ENCODE measurements around the gene WDR20.

Gene WDR20

DNA sequence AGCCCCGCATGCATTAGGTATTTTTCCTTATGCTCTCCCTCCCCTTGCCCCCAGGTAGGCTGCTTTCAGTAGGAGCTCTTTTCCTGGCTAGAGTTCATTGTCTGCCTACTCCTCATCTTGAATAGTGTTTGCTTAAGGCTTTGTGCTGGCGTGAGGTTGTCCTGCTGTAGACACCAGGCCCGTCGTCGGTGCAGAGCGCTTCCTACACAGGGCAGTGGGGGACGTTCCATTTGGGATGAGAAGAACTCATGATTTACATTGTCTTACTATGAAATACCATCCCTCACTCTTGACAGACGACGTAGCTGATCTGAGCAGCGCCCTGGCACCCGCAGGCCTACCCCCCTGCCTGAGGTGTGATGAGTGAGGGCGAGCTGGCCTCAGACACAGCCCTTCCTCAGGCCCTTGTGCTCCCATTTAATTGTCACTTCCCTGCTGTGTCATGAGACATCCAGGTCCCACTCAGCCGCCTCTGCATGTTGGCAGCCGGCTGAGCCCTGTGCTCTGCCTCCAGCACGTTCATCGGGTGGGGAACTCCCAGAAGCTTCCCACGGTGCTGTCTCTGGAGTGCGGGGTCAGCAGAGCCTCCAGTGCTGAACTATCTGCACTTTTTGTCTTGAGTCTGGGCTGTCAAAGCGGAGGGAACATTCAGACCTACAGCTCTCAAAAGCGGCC lies 76.0 kb downstream of the WDR20 start:
- DNase-seq (ENCODE audit: low read depth in 1 of 2, low spot score in 1 of 2): no peak

DNA sequence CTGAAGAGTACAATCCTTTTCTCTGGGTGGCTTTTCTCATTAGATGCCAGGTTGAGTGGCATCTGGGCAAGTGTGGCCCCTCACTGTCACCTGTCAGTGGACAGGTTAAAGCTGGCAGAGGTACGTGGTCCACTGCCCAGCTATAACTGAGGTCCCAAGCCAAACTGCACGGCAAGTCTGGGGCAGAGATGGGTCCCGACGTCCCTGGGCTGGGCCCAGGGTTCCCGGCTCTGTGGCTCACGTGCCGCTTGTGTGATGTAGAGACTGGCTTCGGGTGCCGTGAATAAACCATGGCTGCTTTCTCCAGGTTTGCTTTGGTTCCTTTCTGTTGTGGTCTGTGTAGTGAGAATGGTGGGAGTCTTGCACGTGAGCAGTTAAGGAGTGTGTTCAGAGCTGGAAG lies 77.7 kb downstream of the WDR20 start:
- DNase-seq (ENCODE audit: low read depth in 1 of 2, low spot score in 1 of 2): no peak

DNA sequence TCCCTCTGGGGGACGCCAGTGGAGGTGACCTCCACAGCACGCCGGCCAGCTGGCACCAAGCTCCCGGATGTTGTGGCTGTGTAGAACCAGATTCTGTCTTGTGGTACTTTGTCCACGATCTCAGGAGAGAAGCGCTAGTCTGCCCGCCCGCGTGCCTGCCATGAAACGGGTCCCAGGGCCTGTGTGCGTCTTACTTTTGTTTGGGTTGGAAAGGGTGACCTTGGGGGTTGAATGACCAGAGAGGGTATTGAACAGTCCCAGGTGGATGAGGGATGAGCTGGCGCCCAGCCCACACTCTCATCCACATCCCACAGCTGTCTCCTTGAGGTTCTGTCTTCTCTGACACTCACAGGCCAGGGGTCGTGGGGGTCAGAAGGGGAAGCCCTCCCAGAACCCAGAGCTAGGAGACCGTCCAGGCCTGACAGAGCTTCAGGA lies 78.3 kb downstream of the WDR20 start:
- no peak for DNase-seq (ENCODE audit: low read depth in 1 of 2, low spot score in 1 of 2)

DNA sequence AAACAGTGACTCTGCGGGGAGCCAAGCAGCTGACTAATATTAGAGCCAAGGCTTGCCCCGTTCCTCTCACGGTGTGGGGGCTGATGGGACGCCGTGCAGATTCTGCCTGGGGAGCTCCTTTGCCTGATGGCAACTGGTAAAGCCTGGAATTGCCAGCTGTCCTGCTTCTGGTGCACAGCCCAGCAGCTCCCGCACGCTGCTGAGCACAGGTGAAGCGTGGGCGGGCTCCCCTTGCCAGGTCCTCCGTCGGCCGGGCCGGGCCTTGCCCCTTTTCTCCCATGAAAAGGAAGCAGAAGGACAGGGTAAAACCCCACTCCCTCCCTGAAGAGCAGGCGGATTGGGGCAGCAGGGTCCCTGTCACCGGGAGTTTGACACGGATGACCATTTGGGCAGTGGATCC lies 79.0 kb downstream of the WDR20 start:
- no peak for DNase-seq (ENCODE audit: low read depth in 1 of 2, low spot score in 1 of 2)

DNA sequence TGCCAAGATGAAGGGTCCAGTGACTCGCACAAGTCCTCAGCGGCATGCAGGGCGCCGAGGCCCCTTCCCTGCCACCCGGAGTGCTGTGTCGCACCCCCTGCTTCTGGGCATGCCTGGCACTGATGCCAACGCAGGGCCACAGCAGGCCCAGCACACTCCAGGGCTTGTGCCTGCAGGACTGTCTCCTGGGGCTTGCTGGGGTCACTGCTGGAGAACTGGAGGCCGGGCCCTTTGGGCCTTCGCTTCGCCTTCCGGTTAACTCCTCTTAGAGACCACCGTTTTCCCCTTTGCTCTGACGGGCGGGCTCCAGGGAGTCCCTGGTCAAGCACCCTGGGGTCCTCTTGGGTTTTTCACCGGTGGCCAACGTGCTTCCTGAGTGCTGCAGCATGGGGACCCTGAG lies 79.6 kb downstream of the WDR20 start:
- no peak for DNase-seq (ENCODE audit: low read depth in 1 of 2, low spot score in 1 of 2)

DNA sequence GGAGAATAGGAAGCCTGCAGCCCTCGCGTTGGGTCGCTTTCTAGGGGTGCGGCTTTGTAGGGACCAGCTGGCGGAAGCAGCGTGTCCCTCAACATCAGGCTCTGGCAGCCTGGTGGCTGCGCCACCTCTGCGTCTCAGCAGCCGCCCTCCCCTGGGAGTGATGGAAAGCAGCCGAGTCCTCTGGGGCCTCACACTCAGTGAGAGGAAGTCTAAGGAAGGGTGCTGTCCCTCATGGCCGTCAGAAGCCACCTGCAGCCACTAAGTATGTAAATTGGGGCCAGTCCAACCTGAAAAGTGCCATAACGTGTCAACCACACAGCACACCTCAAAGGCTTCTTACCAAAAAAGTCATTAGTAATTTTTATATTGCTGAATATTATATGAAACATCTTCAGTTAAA lies 80.3 kb downstream of the WDR20 start:
- no peak for DNase-seq (ENCODE audit: low read depth in 1 of 2, low spot score in 1 of 2)

DNA sequence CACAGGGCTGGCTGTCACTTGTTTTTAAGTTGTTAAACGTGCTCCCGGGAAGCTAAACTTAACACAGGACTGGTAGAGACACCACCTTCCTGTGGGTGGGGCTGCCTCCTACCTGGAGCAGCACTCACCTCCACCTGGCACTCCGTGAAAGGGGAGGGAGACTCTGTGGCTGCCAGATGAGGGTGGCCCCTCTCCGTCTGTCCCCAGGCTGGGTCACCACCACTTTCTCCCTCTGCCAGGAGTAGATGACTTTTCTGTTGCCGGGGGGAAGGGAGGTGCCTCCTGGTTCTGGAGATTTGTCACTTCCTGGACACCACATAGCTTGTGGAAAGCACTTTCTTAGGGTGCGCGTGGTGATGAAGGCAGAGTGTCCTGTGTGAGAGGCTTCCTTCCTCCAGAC lies 81.3 kb downstream of the WDR20 start:
- no peak for DNase-seq (ENCODE audit: low read depth in 1 of 2, low spot score in 1 of 2)

DNA sequence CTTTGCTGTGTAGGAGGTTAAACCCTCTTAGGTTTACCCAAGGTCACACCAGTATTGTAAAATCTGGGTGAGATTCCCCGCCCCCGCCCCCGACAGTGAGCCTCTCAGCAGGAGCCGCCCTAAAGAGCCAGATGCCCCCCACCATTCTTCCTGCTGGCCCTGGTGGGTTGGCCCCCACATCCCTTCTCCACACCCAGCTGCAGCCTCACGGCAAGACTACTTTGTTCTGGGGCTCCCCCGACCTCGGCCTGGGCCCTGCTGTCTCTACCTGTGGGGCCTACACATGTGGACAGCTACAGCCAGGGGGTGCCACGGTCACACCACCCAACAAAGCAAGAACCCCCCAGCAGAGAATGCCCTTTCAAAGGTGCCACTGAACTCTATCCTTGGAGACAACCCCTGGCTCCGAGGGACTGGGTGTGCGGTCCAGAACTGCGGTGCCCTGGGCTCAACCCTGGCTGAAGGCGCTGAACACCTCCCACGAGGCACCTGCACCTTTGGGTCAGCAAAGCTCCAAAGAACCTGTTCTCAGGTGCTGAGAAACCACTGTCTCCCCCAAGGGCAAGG lies 82.4 kb downstream of the WDR20 start:
- no peak for DNase-seq (ENCODE audit: low read depth in 1 of 2, low spot score in 1 of 2)

DNA sequence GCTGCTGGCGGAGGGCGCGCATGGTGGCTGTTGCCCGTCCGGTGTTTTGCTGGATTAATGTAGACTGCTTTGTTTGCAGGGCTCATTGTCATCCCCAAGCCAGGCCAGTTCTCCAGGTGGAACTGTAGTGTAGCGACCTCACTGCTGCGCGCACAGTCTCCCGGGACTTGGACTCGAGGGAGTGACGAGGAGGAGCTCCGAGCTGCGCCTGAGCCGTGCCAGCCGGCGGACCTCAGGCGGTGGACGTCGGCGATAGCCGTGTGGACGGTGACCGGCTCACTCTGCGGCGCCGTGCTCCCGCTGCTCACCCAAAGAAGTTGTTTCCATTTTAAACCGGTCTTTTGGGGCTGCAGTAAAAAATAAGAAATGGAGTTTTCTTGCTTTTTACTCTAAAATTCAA lies 83.1 kb downstream of the WDR20 start:
- DNase-seq (ENCODE audit: low read depth in 1 of 2, low spot score in 1 of 2): no peak

DNA sequence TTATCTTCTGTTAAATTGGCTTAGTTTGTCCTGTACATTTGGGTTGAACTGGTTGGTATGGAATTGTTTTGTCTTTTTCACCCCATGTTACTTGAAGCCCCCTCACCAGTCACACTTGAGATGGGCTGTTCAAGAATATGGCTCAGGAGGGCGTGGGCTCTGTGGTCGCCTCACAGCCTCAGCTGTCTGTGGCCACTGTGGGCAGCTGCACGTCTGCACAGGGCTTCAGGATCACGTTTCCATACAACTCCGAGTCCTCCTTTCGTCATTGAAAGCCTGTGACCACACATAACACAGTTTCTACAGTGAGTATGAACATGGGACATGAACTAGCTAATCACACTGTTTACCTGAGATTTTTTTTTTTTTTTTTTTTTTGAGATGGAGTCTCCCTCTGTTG lies 84.0 kb downstream of the WDR20 start:
- no peak for DNase-seq (ENCODE audit: low read depth in 1 of 2, low spot score in 1 of 2)

DNA sequence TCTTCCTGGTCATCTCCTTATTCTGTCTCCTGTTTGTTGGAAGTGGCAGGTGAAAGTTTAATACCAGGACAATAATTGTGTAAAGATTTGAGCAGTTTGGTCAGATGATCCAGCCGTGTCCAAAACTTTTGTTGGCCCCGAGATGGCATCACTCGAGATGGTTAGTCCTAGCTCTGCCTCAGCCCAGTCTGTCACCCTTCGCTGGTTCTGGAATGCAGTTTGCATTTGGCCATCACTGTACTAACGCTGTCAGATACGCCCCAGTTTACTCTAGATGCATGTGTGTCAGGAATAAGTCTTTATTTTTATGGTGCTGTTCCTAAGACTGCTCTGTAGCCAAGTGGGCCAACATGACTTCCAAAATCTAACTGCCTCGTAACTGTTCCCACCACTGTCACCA lies 85.7 kb downstream of the WDR20 start:
- no peak for DNase-seq (ENCODE audit: low read depth in 1 of 2, low spot score in 1 of 2)

DNA sequence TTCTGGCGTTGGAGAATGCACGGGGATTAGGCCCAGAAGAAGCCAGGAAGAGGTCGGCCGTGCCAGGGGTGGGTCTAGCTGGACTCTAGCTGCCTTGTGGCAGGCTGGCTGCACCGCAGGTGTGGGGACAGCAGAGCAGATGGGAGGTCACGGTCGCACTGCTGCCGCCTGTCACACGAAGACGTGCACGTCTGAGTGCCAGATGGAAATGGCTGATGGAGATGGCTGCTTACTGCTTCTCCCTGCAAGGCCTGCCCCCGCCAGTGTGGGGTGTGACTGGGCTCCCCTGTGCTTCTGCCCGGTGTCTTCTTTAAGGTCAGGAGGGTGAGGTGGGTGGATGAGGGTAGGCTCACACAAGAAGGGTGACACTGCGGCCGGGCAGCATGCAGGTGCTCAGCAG lies 86.2 kb downstream of the WDR20 start:
- no peak for DNase-seq (ENCODE audit: low read depth in 1 of 2, low spot score in 1 of 2)

DNA sequence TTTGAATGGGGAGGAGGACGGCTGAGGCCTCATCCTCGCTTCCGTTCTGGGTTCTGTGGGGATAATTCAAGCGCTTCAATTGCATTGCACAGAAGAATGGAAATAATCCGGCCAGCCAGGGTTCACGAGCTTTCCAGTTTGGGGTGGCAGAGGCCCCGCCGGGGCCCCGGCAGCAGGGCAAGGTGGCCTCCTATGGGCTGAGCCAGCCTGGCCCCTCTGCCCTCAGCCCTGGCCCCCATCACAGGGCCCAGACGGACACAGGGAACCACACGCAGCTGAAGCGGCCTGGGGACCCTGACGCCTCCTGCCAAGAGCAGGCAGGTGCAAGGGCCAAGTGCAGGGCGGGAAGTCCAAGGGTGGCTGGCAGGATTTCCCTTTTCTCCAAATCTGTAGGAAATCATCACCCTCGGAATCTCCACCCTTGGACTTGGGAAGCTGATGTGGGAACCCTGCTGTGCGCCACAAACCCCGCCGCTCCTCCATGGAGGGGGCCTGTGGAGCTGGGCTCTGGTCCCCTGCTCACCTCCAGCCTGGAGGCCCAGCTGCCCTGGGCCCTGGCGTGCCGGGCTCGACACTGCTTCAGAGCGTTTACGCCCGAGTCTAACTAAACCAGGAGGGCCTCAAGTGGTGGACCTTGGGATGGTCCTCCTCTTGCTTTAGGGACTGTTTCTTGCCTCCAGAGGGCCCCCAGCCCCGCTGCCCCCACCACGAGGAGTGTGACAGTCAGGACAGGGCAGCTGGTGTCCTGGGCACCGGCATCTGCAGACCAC lies 86.8 kb downstream of the WDR20 start:
- DNase-seq (ENCODE audit: low read depth in 1 of 2, low spot score in 1 of 2): no peak

DNA sequence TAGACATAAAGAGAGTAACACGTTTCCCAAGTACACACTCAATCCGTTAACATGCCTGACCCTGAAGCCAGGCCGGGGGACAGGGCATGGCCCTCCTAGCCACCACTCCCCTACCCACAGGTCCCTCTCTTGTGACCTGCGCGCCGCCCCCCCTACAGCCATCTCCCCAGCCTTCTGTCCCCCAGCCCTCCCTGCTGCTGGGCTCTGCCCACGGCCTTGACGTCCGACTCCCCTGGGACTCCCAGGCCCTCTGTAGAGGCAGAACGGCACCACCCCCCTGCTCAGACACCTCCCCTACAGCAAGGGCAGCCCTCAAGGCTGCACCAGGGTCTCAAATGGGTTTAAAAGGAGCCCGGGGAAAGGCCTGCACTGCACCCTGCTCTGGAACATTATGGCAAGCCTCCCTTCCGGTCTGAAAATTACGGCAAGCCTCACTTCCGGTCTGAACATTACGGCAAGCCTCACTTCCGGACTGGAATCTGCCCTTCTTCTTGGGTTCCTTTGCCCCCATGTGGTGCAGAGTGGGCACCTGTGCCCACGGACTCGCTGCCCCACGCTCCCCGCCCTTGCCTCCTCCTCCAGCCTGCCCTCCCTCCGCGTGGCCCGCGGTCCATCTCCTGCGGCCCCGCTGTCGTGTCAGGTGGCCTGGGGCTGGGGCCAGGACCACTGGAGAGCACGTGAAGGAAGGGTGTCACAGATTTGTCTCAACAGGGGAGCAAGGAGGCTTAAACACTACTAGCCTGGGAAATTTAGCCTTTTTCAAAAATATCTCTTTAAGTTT lies 87.7 kb downstream of the WDR20 start:
- DNase-seq (ENCODE audit: low read depth in 1 of 2, low spot score in 1 of 2): no peak

DNA sequence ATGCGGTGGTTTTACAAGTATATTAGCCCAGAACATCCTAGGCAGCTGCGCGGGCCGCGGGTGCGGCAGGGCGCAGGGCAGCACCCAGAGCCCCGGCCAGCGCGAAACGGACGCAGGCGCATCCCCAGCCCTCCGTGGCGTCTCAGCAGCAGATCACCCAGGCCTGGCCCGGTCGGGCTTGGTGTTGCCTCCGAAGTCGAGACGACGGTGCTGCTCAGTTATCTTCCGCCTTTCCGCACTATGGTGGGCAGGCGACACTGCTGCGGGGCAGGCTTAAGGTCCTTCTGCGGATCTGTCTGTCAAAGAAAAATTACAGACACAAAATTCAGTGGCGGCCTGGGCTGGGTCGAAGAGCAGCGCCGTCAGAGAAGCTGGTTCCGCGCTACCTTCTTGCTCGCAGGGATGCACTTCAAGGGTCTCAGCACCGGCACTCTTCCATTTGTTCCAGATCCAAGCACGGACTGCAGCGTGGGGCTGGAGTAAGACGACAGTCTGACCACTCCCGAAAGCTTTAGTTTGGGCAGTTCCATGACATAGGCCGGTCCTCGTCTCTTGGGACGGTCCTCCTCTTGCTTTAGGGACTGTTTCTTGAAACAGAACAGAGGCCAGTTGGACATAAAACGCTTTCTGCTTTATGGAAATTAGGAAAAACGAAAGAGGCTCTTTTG lies 89.5 kb downstream of the WDR20 start:
- DNase-seq (ENCODE audit: low read depth in 1 of 2, low spot score in 1 of 2): no peak

DNA sequence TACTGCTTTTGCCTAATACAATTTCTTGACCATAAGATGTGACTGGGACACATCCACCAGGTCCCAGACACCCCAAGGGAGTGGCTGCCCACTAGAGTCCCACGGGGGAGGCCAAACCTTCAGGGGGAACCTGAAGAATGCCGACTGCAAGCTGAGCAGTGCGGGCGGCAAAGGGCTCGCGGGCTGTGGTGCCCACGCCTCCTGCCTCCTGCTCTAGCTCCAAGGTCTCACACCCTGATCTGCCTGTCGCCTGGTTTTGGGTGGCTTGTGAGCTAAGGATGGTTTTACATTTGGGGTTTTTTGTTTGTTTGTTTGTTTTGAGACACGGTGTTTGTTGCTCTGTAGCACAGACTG lies 90.0 kb downstream of the WDR20 start:
- no peak for DNase-seq (ENCODE audit: low read depth in 1 of 2, low spot score in 1 of 2)

DNA sequence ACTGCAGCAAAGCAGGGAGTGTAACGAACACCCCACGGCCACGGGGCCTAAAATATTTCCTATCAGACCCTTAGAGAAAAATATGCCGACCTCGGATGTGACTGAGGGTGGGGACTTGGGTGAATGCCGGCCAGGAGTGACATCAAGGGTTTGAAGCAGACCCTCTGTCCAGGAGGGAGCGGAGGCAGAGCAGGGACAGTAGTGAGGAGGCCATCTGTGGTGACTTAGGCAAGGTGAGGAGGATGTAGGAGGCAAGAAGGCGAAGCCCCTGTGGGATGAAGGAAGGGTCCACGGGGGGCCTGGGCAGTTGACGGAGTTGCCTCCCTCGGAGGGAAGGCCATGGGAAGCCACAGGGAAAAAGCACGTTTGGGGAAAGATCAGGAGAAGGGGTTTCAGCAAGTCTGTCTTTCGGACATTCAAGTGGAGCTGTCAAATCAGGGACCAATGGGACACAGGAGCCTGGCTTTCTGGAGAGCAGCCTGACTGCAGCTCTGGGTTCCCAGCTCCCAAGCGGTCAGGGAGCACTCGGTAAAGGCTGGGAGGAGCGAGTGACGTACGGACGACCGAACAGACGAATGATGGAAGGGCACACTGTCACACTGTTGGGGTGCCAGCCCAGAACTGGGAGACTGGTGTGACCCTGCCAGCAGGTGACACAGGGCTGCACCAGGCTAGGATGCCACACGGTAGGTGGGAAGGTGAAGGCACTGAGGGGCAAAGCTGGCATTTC lies 90.9 kb downstream of the WDR20 start:
- DNase-seq (ENCODE audit: low read depth in 1 of 2, low spot score in 1 of 2): no peak

DNA sequence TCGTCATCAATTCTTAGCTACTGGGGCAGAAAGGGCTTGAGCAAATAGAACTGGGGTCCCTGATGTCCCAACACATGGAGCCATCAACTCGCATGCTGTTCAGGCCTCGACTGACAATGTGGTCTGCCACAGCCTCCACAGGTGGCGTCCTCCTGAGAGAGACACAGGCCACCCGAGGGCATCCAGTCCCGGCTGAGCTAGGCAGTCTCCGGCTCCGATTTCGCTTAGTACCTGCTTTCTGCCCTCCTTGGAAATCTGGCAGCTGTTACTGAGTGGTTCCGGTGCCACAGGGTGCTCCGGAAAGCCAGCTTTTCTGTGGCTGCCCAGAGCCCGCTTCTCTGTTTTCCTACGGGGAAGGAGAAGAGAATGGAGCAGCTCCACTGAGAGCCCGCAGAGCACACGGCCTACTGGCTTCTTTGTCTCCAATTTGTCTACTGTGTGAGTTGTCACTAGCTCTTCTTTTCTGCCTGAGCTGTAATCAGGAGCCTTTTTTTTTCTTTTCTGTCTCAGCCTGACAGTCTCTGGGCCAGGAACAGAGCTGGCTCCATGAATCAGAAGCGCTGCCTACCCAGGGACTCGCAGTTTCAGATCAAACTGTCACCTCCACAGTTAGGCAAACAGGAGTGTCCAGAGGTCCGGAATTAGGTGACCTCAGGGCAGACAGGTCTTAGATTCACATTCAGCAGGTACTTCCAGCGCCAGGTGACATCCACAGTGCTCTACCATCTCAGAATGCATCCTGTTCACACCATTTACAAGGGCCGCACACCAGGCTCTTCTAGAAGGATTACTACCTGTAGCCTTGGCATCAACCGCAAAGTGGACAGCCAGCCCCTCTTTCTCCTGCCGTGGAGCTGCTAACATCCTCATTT lies 92.0 kb downstream of the WDR20 start:
- no peak for DNase-seq (ENCODE audit: low read depth in 1 of 2, low spot score in 1 of 2)

DNA sequence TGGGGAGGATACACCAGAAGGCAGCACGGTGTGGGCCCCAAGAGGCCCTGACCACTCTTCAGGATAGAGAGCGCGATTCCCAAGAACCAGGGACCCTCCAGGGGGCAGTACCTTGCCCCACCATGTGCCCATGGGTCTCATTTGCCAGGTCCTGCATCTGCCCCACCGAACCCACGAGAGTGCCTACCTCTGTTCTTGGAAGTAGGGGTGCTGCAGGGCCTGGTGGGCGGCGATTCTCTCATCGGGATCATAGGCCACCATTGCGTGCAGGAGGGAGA lies 92.6 kb downstream of the WDR20 start:
- DNase-seq (ENCODE audit: low read depth in 1 of 2, low spot score in 1 of 2): no peak

DNA sequence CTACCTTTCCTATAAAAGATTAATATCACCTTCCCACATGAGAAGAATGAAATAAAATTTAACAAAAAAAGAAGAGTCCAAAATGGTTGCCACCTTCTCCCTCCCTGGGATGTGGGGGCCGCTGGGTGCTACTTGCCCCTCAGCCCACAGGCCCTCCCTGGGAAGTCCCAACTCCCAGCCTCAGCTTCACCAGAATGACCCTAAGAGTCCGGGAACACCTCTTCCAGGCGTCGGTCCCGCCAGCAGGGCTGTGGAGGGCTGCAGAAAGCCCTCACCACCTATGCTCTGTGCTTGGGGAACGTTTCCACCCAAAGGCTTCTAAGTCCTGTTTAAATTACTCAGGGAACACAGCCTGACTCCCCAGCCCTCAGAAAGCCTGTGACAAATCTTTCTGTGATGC lies 93.4 kb downstream of the WDR20 start:
- DNase-seq (ENCODE audit: low read depth in 1 of 2, low spot score in 1 of 2): no peak

Measured in activated CD4-positive, alpha-beta T cell treated with anti-CD3 and anti-CD28 coated beads, Interleukin-2, amount 50 U/mL, for 24 hours (primary cell).